Neural cell (in vitro differentiated cells): ENCODE results near the gene TRIO. TPM values are rescaled to one million over a fixed set of nuclear protein-coding genes. Genes with fewer than 3 reads are reported as not detected.

Experiments
- H2AFZ ChIP-seq: fragments of 200-600, 300-800 bp; sonication (generic), shearing (Covaris generic); 2 replicates; pipeline ENCODE4 v1.6.0; 2014; ENCODE audit warnings: low read depth, mild to moderate bottlenecking, antibody characterized with exemption, low read length, moderate library complexity
- H3F3A ChIP-seq: fragments of 200-600 bp; shearing (Covaris generic); 2 replicates; pipeline ENCODE4 v1.6.1; 2016; ENCODE audit warnings: mild to moderate bottlenecking, moderate library complexity, mixed read lengths, antibody characterized with exemption, low read length; ENCODE audit not compliant: insufficient read depth, poor library complexity, severe bottlenecking
- H3K27ac ChIP-seq: fragments of 200-600, 300-800 bp; sonication (generic), shearing (Covaris generic); 2 replicates; pipeline ENCODE4 v1.5.1; 2014; ENCODE audit warnings: mild to moderate bottlenecking, low read length, moderate library complexity
- H3K27me3 ChIP-seq: fragments of 300-800, 200-600 bp; sonication (generic), shearing (Covaris generic); 2 replicates; pipeline ENCODE4 v1.6.0; 2014; ENCODE audit warnings: mild to moderate bottlenecking, low read depth, low read length, moderate library complexity; ENCODE audit not compliant: insufficient read depth
- H3K36me3 ChIP-seq: fragments of 300-800, 200-600 bp; sonication (generic), shearing (Covaris generic); 2 replicates; pipeline ENCODE4 v1.5.1; 2014; ENCODE audit warnings: mild to moderate bottlenecking, antibody characterized with exemption, low read length, moderate library complexity; ENCODE audit not compliant: insufficient read depth
- H3K4me2 ChIP-seq: fragments of 300-800, 200-600 bp; sonication (generic), shearing (Covaris generic); 2 replicates; pipeline ENCODE4 v1.6.0; 2014; ENCODE audit warnings: mild to moderate bottlenecking, low read length
- H3K4me3 ChIP-seq: fragments of 300-800, 200-600 bp; sonication (generic), shearing (Covaris generic); 2 replicates; pipeline ENCODE4 v1.5.1; 2014; ENCODE audit warnings: mild to moderate bottlenecking, low read length, moderate library complexity
- H3K79me2 ChIP-seq: fragments of 200-600 bp; shearing (Covaris generic); replicated peaks from 2 replicates; pipeline ENCODE4 v1.6.0; 2014; ENCODE audit warnings: mild to moderate bottlenecking, low read length, moderate library complexity; ENCODE audit not compliant: insufficient read depth
- H3K9ac ChIP-seq: fragments of 300-800, 200-600 bp; sonication (generic), shearing (Covaris generic); 2 replicates; pipeline ENCODE4 v1.6.1; 2016; ENCODE audit warnings: mild to moderate bottlenecking, low read length, mixed read lengths
- H3K9me2 ChIP-seq: fragments of 200-600 bp; shearing (Covaris generic); 2 replicates; pipeline ENCODE4 v1.6.1; 2016; ENCODE audit warnings: mild to moderate bottlenecking, low read length, mixed read lengths; ENCODE audit not compliant: insufficient read depth
- H3K9me3 ChIP-seq: fragments of 200-600, 300-800 bp; sonication (generic), shearing (Covaris generic); 2 replicates; pipeline ENCODE4 v1.6.1; 2016; ENCODE audit warnings: mild to moderate bottlenecking, mixed run types, low read length, moderate library complexity, mixed read lengths
- H4K20me1 ChIP-seq: fragments of 200-600 bp; shearing (Covaris generic); 2 replicates; pipeline ENCODE4 v1.6.1; 2016; ENCODE audit warnings: mild to moderate bottlenecking, mixed run types; ENCODE audit not compliant: insufficient read depth
- CTCF ChIP-seq: fragments of 450-650 bp; IDR thresholded peaks from 2 replicates; pipeline ENCODE4 v1.5.1; 2014; ENCODE audit warnings: antibody characterized with exemption, mild to moderate bottlenecking, moderate library complexity; ENCODE audit not compliant: poor library complexity, severe bottlenecking
- EP300 ChIP-seq: fragments of 450-650 bp; conservative IDR thresholded peaks from 2 replicates; pipeline ENCODE4 v1.6.1; 2014; ENCODE audit warnings: antibody characterized with exemption, mild to moderate bottlenecking, moderate library complexity; ENCODE audit not compliant: poor library complexity, severe bottlenecking
- MXI1 ChIP-seq: fragments of 450-650 bp; conservative IDR thresholded peaks from 2 replicates; pipeline ENCODE4 v1.6.1; 2014; ENCODE audit warnings: antibody characterized with exemption, mild to moderate bottlenecking; ENCODE audit not compliant: poor library complexity, severe bottlenecking
- POLR2AphosphoS5 ChIP-seq: IDR thresholded peaks from 2 replicates; pipeline ENCODE4 v1.6.1; 2012
- RAD21 ChIP-seq: fragments of 450-650 bp; conservative IDR thresholded peaks from 2 replicates; pipeline ENCODE4 v1.6.1; 2014; ENCODE audit warnings: antibody characterized with exemption, mild to moderate bottlenecking, moderate library complexity
- SMC3 ChIP-seq: fragments of 450-650 bp; conservative IDR thresholded peaks from 2 replicates; pipeline ENCODE4 v1.6.1; 2014; ENCODE audit warnings: antibody characterized with exemption, mild to moderate bottlenecking, moderate library complexity; ENCODE audit not compliant: poor library complexity
- TAF1 ChIP-seq: IDR thresholded peaks from 2 replicates; pipeline ENCODE4 v1.6.1; 2012; ENCODE audit warnings: low read depth
- polyA plus RNA-seq: library from polyadenylated mRNA; depleted of rRNA; stranded (reverse); fragments of >200 nt; gene quantifications from 2 replicates; pipeline ENCODE4 v1.2.3, GENCODE V29; 2014
- TF ChIP-seq, protein P1 (sequence below): IDR thresholded peaks from 2 replicates; pipeline ENCODE4 v1.6.1; 2012; ENCODE audit warnings: borderline replicate concordance

The TRIO gene
- polyA plus RNA-seq, 1 donor from 2014 or later: 168 TPM

DNA sequence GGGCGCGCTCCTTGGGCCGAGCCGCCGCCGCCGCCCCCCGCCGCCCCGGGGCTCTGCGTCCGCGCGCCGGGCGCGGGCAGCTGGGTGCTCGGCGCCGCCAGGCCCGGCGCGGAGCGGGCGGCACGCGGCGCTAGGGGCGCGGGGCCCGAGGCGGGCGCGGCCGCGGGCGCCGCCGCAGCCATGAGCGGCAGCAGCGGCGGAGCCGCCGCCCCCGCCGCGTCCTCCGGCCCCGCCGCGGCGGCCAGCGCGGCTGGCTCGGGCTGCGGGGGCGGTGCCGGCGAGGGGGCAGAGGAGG is 351 bp downstream of the TRIO start:
- Histone ChIP-seq H2AFZ (no peak overlapping the region), H3F3A (peaks cover 8% of the 10 kb centered on the region), H4K20me1 (peaks cover 29% of the 10 kb centered on the region), H3K27me3 (no peaks in the 10 kb centered on the region), H3K36me3 (no peaks in the 10 kb centered on the region), H3K9ac (peak overlapping the region; percentile 98), H3K9me3 (no peaks in the 10 kb centered on the region), H3K79me2 (peaks cover 45% of the 10 kb centered on the region), H3K4me2 (no peak overlapping the region), H3K27ac (peak overlapping the region; percentile 90), H3K9me2 (no peaks in the 10 kb centered on the region), H3K4me3 (peak overlapping the region; percentile 85)
- TF ChIP-seq CTCF: no peak

GRCh38 chr5:14143841-14144585 is 871 bp downstream of the TRIO start:
- Histone ChIP-seq H3K36me3 (no peaks in the 10 kb centered on the region), H3K4me2 (peak overlapping the region; percentile 15), H3K4me3 (peak overlapping the region; percentile 85), H3K79me2 (peaks cover 50% of the 10 kb centered on the region), H3K9me3 (no peaks in the 10 kb centered on the region), H4K20me1 (peaks cover 35% of the 10 kb centered on the region), H2AFZ (no peak overlapping the region), H3K27me3 (no peaks in the 10 kb centered on the region), H3K9ac (peak overlapping the region; percentile 98), H3K27ac (peak overlapping the region; percentile 90), H3F3A (peaks cover 8% of the 10 kb centered on the region), H3K9me2 (no peaks in the 10 kb centered on the region)
- TF ChIP-seq POLR2AphosphoS5 (peak; percentile 21), MXI1 (no peak), TAF1 (peak; percentile 64), EP300 (no peak)
- TF ChIP-seq, protein P1, sequence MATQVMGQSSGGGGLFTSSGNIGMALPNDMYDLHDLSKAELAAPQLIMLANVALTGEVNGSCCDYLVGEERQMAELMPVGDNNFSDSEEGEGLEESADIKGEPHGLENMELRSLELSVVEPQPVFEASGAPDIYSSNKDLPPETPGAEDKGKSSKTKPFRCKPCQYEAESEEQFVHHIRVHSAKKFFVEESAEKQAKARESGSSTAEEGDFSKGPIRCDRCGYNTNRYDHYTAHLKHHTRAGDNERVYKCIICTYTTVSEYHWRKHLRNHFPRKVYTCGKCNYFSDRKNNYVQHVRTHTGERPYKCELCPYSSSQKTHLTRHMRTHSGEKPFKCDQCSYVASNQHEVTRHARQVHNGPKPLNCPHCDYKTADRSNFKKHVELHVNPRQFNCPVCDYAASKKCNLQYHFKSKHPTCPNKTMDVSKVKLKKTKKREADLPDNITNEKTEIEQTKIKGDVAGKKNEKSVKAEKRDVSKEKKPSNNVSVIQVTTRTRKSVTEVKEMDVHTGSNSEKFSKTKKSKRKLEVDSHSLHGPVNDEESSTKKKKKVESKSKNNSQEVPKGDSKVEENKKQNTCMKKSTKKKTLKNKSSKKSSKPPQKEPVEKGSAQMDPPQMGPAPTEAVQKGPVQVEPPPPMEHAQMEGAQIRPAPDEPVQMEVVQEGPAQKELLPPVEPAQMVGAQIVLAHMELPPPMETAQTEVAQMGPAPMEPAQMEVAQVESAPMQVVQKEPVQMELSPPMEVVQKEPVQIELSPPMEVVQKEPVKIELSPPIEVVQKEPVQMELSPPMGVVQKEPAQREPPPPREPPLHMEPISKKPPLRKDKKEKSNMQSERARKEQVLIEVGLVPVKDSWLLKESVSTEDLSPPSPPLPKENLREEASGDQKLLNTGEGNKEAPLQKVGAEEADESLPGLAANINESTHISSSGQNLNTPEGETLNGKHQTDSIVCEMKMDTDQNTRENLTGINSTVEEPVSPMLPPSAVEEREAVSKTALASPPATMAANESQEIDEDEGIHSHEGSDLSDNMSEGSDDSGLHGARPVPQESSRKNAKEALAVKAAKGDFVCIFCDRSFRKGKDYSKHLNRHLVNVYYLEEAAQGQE: peak; percentile 75

GRCh38 chr5:14144586-14145434 is 1.7 kb downstream of the TRIO start:
- TF ChIP-seq RAD21 (no peak), POLR2AphosphoS5 (peak; percentile 45), EP300 (no peak), MXI1 (peak; percentile 52), SMC3 (peak; percentile 17)
- Histone ChIP-seq H3K79me2 (peaks cover 58% of the 10 kb centered on the region), H3K27me3 (no peaks in the 10 kb centered on the region), H3K4me2 (peak overlapping the region; percentile 88), H3K9me2 (no peaks in the 10 kb centered on the region), H3K27ac (peak overlapping the region; percentile 90), H3K9ac (peak overlapping the region; percentile 98), H3F3A (peaks cover 8% of the 10 kb centered on the region), H3K9me3 (no peaks in the 10 kb centered on the region), H4K20me1 (peaks cover 43% of the 10 kb centered on the region), H3K36me3 (no peaks in the 10 kb centered on the region), H3K4me3 (peak overlapping the region; percentile 85), H2AFZ (no peak overlapping the region)
